Caco-2 (cell line): ENCODE measurements around the gene RPS6KA2. TPM values are rescaled to one million over a fixed set of nuclear protein-coding genes. Genes with fewer than 3 reads are reported as not detected.

Source experiments
- BruUV-seq: library from RNA; stranded (reverse); fragments of 400-500 nt; replicated peaks from 2 replicates; lab custom pipeline; 2021; lab: Mats Ljungman, UMichigan
- CTCF ChIA-PET: fragments of 300-600 bp; sonication (Branson Sonifier 250); formaldehyde crosslinking; loops from one replicate; lab custom pipeline; 2022; ENCODE audit warnings: antibody characterized with exemption; lab: Charles Lee
- POLR2A ChIA-PET: fragments of 300-600 bp; sonication (Branson Sonifier 250); formaldehyde crosslinking; loops from one replicate; lab custom pipeline; 2022; ENCODE audit warnings: antibody characterized with exemption; lab: Charles Lee
- DNase-seq, 2 experiments: peaks; one replicate each; pipeline versions ENCODE4 v3.0.0 to v3.0.0-alpha.2; 2020 to 2022
- H3K27me3 ChIP-seq: replicated peaks from 2 replicates; pipeline ENCODE4 v1.6.0; 2011; ENCODE audit warnings: low read length; ENCODE audit not compliant: control insufficient read depth, insufficient read depth
- H3K36me3 ChIP-seq: 2 replicates; pipeline ENCODE4 v1.5.1; 2011; ENCODE audit warnings: low read length; ENCODE audit not compliant: control insufficient read depth, insufficient read depth
- H3K4me1 ChIP-seq: fragments of 250-450 bp; sonication (Bioruptor Pico); 2 replicates; pipeline ENCODE4 v1.5.1; 2020; ENCODE audit warnings: mild to moderate bottlenecking
- H3K4me3 ChIP-seq: 2 replicates; pipeline ENCODE4 v1.5.1; 2011; ENCODE audit warnings: low read depth, mild to moderate bottlenecking, control low read depth, low read length
- H3K9me3 ChIP-seq: fragments of 250-450 bp; sonication (Bioruptor Pico); 2 replicates; pipeline ENCODE4 v1.5.1; 2020; ENCODE audit warnings: mild to moderate bottlenecking, moderate library complexity
- H3K27ac Mint-ChIP-seq: one replicate; pipeline ENCODE4 v1.8.0; 2022; ENCODE audit warnings: mixed read lengths; ENCODE audit not compliant: unreplicated experiment
- H3K27me3 Mint-ChIP-seq: one replicate; pipeline ENCODE4 v1.8.0; 2022; ENCODE audit warnings: mixed read lengths; ENCODE audit not compliant: insufficient read depth, unreplicated experiment
- H3K36me3 Mint-ChIP-seq: one replicate; pipeline ENCODE4 v1.8.0; 2022; ENCODE audit warnings: mild to moderate bottlenecking, mixed read lengths; ENCODE audit not compliant: insufficient read depth, unreplicated experiment
- H3K4me1 Mint-ChIP-seq: one replicate; pipeline ENCODE4 v1.8.0; 2022; ENCODE audit warnings: low read depth, mixed read lengths; ENCODE audit not compliant: unreplicated experiment
- H3K4me3 Mint-ChIP-seq: one replicate; pipeline ENCODE4 v1.8.0; 2022; ENCODE audit warnings: mild to moderate bottlenecking, moderate library complexity, mixed read lengths; ENCODE audit not compliant: unreplicated experiment
- H3K9me3 Mint-ChIP-seq: one replicate; pipeline ENCODE4 v1.8.0; 2022; ENCODE audit warnings: mixed read lengths; ENCODE audit not compliant: unreplicated experiment
- CTCF ChIP-seq, 2 experiments: fragments of 200-600 bp in 1 of 2; IDR thresholded peaks; 1 replicate in 1 of 2; 2 replicates in 1 of 2; pipeline versions ENCODE4 v1.5.1 to v1.8.0; 2011 to 2022; ENCODE audit warnings: antibody characterized with exemption in 1 of 2, control low read depth in 1 of 2, inconsistent platforms in 1 of 2, low read depth in 1 of 2, low read length in 1 of 2, mild to moderate bottlenecking in 1 of 2, moderate library complexity in 1 of 2; ENCODE audit not compliant: insufficient read depth in 1 of 2, severe bottlenecking in 1 of 2, unreplicated experiment in 1 of 2
- intact Hi-C: fragments of 100-400 bp; cut with micrococcal nuclease; formaldehyde crosslinking; loops from one replicate; pipeline ENCODE4 v1.10.0; 2022; ENCODE audit not compliant: unreplicated experiment
- total RNA-seq: library from RNA; stranded (reverse); gene quantifications from 2 replicates; pipeline ENCODE4 v1.2.3, GENCODE V29; 2022

Gene RPS6KA2
- total RNA-seq, 1 experiment from 2014 or later: 5.6 TPM

- DNase-seq: no peak
- Histone ChIP-seq H3K9me3 (no peaks in the 10 kb centered on the region), H3K36me3 (no peaks in the 10 kb centered on the region), H3K27me3 (no peaks in the 10 kb centered on the region; the same call in none of the 2 replicates), H3K4me3 (no peak overlapping the region), H3K4me1 (no peaks in the 10 kb centered on the region)
- no peaks in the 10 kb centered on the region for H3K36me3 Mint-ChIP-seq
- POLR2A ChIA-PET: no interaction called here
- H3K4me1 Mint-ChIP-seq: no peaks in the 10 kb centered on the region
- no peak overlapping the region for H3K4me3 Mint-ChIP-seq
- H3K27ac Mint-ChIP-seq: no peak overlapping the region
- no TSS peak for BruUV-seq
- no peaks in the 10 kb centered on the region for H3K9me3 Mint-ChIP-seq
- intact Hi-C loops: no loop called here
- H3K27me3 Mint-ChIP-seq: peaks cover 22% of the 10 kb centered on the region
- TF ChIP-seq CTCF (IDR thresholded peaks at IDR 0.05; ENCODE audit: insufficient read depth in 1 of 2, low read depth in 1 of 2, low read length in 1 of 2, severe bottlenecking in 1 of 2, unreplicated experiment in 1 of 2): no peak
- CTCF ChIA-PET: no interaction called here
These were observed 26.1 kb downstream of the RPS6KA2 start for GRCh38 chr6:166600931-166601330.

- intact Hi-C loops: no loop called here
- CTCF ChIA-PET: no interaction called here
- Mint-ChIP-seq H3K27ac (no peak overlapping the region), H3K9me3 (no peaks in the 10 kb centered on the region), H3K4me1 (no peaks in the 10 kb centered on the region), H3K4me3 (no peak overlapping the region), H3K27me3 (peaks cover 23% of the 10 kb centered on the region), H3K36me3 (no peaks in the 10 kb centered on the region)
- TF ChIP-seq CTCF (IDR thresholded peaks at IDR 0.05; ENCODE audit: insufficient read depth in 1 of 2, low read depth in 1 of 2, low read length in 1 of 2, severe bottlenecking in 1 of 2, unreplicated experiment in 1 of 2): no peak
- Histone ChIP-seq H3K36me3 (no peaks in the 10 kb centered on the region), H3K4me1 (no peaks in the 10 kb centered on the region), H3K27me3 (no peaks in the 10 kb centered on the region; the same call in none of the 2 replicates), H3K9me3 (no peaks in the 10 kb centered on the region), H3K4me3 (no peak overlapping the region)
- POLR2A ChIA-PET: no interaction called here
- no TSS peak for BruUV-seq
- no peak for DNase-seq
These were observed 27.8 kb downstream of the RPS6KA2 start for GRCh38 chr6:166599205-166599604.

GRCh38 chr6:166598441-166599138 is 28.5 kb downstream of the RPS6KA2 start:
- DNase-seq: no peak
- H3K9me3 Mint-ChIP-seq: no peaks in the 10 kb centered on the region
- Histone ChIP-seq H3K4me3 (no peak overlapping the region), H3K9me3 (no peaks in the 10 kb centered on the region), H3K27me3 (no peaks in the 10 kb centered on the region; the same call in none of the 2 replicates), H3K36me3 (no peaks in the 10 kb centered on the region), H3K4me1 (no peaks in the 10 kb centered on the region)
- H3K27ac Mint-ChIP-seq: no peak overlapping the region
- no peaks in the 10 kb centered on the region for H3K36me3 Mint-ChIP-seq
- peaks cover 20% of the 10 kb centered on the region for H3K27me3 Mint-ChIP-seq
- H3K4me3 Mint-ChIP-seq: no peak overlapping the region
- no TSS peak for BruUV-seq
- no peaks in the 10 kb centered on the region for H3K4me1 Mint-ChIP-seq
- CTCF ChIA-PET: no interaction called here
- intact Hi-C loops: no loop called here
- TF ChIP-seq CTCF (IDR thresholded peaks at IDR 0.05; ENCODE audit: insufficient read depth in 1 of 2, low read depth in 1 of 2, low read length in 1 of 2, severe bottlenecking in 1 of 2, unreplicated experiment in 1 of 2): no peak
- POLR2A ChIA-PET: no interaction called here
